ENCODE measurements around the gene C19orf73.
"Not testable (repeated sequence)": the region's sequence is repeated elsewhere in the genome, so short reads cannot be mapped to it uniquely, and the experiment has no call there.

Gene C19orf73

GRCh38 chr19:49126575-49126974 lies 7.6 kb upstream of the C19orf73 start:
- no peak for TF ChIP-seq JUND (IDR thresholded peaks at IDR 0.05; ENCODE audit: low read depth)
- no peak for DNase-seq (ENCODE audit: low read depth in 1 of 2, low spot score in 1 of 2)
- in situ Hi-C loops (cut with HindIII; ENCODE audit: low pct_unique_long_range_greater_than_20kb, low sequenced_read_pairs): no loop called here

DNA sequence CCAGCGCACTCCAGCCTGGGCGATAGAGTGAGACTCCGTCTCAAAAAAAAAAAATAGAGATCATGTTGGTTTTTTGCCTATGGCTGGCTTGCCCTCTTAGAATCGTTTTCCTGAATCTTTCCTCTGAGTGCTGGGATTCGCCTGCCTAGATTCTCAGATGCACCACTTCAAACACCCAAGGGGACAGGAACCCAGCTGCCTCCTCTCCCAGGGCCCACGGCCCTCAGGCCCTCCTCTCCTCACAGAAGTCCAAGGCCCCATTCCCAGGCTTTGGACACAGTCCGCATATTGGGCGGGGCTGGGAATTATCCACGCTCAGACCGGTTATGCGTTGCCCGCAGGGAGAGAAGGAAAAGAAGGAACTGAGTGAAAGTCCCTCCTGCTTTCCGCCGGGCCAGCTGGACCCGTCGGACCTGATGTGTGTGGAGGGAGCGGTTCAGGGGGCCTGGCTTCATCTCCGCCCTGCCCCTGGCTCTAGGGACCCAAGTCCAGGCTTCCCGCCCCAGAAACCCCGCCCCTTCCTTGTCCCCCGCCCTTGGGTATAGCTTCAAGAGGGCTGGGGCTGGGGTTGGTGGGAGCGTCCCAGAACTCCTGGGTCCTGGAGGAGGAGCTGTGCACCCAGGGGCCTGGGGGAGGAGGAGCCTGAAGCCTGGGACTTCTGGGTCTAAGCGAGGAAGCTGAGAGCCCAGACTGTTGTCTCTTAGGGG lies 6.2 kb upstream of the C19orf73 start:
- peak; percentile 75 to 97 for DNase-seq (ENCODE audit: low read depth in 1 of 2, low spot score in 1 of 2)
- TF ChIP-seq JUND (IDR thresholded peaks at IDR 0.05; ENCODE audit: low read depth): 0 out of 2 replicates have a peak, but pooled peaks have one; percentile 52
- in situ Hi-C loops (cut with HindIII; ENCODE audit: low pct_unique_long_range_greater_than_20kb, low sequenced_read_pairs): no loop called here

DNA sequence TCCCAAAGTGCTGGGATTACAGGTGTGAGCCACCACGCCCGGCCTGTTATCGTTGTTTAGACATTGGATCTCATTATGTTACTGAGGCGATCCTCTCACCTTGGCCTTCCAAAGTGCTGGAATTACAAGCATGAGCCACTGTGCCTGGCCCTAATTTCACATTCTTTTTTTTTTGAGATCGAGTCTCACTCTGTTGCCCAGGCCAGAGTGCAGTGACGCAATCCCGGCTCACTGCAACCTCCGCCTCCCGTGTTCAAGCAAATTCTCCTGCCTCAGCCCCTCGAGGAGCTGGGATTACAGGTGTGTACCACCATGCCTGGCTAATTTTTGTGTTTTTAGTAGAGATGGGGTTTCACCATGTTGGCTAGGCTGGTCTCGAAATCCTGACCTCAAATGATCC lies 4.3 kb upstream of the C19orf73 start:
- in situ Hi-C loops (cut with HindIII; ENCODE audit: low pct_unique_long_range_greater_than_20kb, low sequenced_read_pairs); DNase-seq (ENCODE audit: low read depth in 1 of 2, low spot score in 1 of 2): not testable (repeated sequence)

DNA sequence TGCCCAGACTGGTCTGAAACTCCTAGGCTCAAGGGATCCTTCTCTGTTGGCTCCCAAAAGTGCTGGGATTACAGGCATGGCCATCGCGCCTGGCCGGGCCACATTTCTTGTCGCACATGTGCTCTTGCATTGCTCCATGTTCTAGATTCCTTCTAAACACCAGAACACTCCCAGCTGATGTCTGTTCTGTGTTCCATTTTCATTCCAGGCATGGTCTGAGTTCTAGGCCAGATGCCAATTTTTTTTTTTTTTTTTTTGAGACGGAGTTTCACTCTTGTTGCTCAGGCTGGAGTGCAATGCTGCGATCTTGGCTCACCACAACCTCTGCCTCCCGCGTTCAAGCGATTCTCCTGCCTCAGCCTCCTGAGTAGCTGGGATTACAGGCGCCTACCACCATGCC lies 2.9 kb upstream of the C19orf73 start:
- in situ Hi-C loops (cut with HindIII; ENCODE audit: low pct_unique_long_range_greater_than_20kb, low sequenced_read_pairs); DNase-seq (ENCODE audit: low read depth in 1 of 2, low spot score in 1 of 2): not testable (repeated sequence)

DNA sequence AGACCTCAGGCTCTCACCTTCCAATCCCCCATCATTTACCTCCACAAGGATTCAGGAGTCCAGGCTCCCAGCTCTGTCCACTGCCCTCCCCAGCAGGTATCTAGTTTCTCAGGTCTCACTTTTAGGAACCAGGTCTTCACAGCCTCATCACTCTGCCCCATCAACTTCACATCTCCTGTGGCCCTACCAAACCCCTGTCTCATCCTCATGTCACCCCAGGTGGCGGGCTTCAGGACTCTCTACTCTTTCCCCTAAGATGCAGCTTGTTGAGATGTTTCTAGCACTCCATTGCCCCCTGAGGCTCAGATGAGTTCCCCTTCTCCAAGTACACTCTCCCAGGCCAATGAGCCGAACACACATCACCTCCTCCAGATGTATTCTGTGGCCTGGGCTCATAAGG lies 1.9 kb upstream of the C19orf73 start:
- no peak for TF ChIP-seq JUND (IDR thresholded peaks at IDR 0.05; ENCODE audit: low read depth)
- DNase-seq (ENCODE audit: low read depth in 1 of 2, low spot score in 1 of 2): no peak
- in situ Hi-C loops (cut with HindIII; ENCODE audit: low pct_unique_long_range_greater_than_20kb, low sequenced_read_pairs): no loop called here

GRCh38 chr19:49120325-49120683 lies 1.4 kb upstream of the C19orf73 start:
- in situ Hi-C loops (cut with HindIII; ENCODE audit: low pct_unique_long_range_greater_than_20kb, low sequenced_read_pairs): no loop called here
- DNase-seq (ENCODE audit: low read depth in 1 of 2, low spot score in 1 of 2): no peak
- TF ChIP-seq JUND (IDR thresholded peaks at IDR 0.05; ENCODE audit: low read depth): no peak

GRCh38 chr19:49119411-49120324 lies 725 bp upstream of the C19orf73 start, which contains the start of gene PPFIA3:
TSS of gene PPFIA3 (plus strand) at chr19:49119544. CDS start at chr19:49127874, 8,330 bp downstream.
- peak in 1 of 2 experiments; percentile 74 for DNase-seq (ENCODE audit: low read depth in 1 of 2, low spot score in 1 of 2)
- TF ChIP-seq JUND (IDR thresholded peaks at IDR 0.05; ENCODE audit: low read depth): no peak
- in situ Hi-C loops (cut with HindIII; ENCODE audit: low pct_unique_long_range_greater_than_20kb, low sequenced_read_pairs): no loop called here

- no peak for DNase-seq (ENCODE audit: low read depth in 1 of 2, low spot score in 1 of 2)
- in situ Hi-C loops (cut with HindIII; ENCODE audit: low pct_unique_long_range_greater_than_20kb, low sequenced_read_pairs): no loop called here
- TF ChIP-seq JUND (IDR thresholded peaks at IDR 0.05; ENCODE audit: low read depth): no peak
Measured at GRCh38 chr19:49117677-49118564, 1.0 kb downstream of the C19orf73 start.

DNA sequence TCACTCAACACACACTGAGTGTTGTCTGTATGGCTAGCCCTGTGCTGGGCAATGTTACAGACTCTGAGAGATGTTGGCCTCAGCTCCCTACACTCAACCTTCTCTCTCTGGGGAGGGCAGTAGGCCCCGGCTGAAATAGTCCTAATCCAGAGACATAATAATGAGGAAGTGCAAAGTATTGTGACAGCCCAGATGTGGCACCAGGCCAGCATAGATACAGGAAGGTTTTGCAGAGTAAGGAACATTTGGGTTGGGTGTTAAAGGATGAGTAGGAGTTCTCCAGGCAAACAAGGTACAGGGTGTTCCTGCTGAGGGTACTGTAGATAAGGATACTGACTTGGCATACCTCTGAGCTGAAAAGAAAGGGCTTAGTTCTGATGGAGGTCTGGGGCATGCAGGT lies 2.4 kb downstream of the C19orf73 start:
- no peak for TF ChIP-seq JUND (IDR thresholded peaks at IDR 0.05; ENCODE audit: low read depth)
- in situ Hi-C loops (cut with HindIII; ENCODE audit: low pct_unique_long_range_greater_than_20kb, low sequenced_read_pairs): no loop called here
- DNase-seq (ENCODE audit: low read depth in 1 of 2, low spot score in 1 of 2): no peak

DNA sequence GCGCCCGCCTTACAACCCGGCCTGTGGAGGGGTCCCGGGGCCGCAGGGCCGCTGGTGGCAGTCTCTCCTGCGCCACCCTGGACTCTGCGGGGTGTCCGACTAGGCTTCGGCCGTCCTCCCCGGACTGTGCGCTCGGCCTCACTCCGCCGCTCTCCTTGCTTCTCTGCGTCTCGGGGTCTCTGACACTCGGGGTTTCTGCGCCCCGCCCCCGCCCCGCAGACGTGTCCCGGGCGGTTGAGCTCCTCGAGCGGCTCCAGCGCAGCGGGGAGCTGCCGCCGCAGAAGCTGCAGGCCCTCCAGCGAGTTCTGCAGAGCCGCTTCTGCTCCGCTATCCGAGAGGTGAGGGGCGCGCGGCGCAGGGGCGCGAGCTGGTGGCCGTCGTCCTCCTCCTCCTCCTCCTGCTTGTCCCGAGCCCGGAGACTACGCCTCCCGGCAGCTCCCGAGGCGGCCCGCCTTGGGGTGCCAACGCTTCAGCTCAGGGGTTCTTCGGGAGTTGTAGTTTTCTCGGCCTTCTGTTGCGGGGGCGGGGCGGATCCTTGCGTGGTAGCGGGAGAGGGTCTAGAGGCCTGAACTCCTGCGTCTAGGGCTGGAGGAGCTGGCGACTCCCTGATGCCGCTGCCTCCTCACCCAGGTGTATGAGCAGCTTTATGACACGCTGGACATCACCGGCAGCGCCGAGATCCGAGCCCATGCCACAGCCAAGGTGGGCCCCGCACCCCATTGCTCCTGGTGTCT lies 4.1 kb downstream of the C19orf73 start:
- no peak for TF ChIP-seq JUND (IDR thresholded peaks at IDR 0.05; ENCODE audit: low read depth)
- peak in 1 of 2 experiments; percentile 52 for DNase-seq (ENCODE audit: low read depth in 1 of 2, low spot score in 1 of 2)
- in situ Hi-C loops (cut with HindIII; ENCODE audit: low pct_unique_long_range_greater_than_20kb, low sequenced_read_pairs): no loop called here

GRCh38 chr19:49113762-49114629 lies 4.9 kb downstream of the C19orf73 start, which contains the start of gene LIN7B:
TSS of gene LIN7B (plus strand) at chr19:49114370. CDS start at chr19:49114405, 35 bp downstream.
- in situ Hi-C loops (cut with HindIII; ENCODE audit: low pct_unique_long_range_greater_than_20kb, low sequenced_read_pairs): no loop called here
- peak; percentile 63 to 75 for DNase-seq (ENCODE audit: low read depth in 1 of 2, low spot score in 1 of 2)
- TF ChIP-seq JUND (IDR thresholded peaks at IDR 0.05; ENCODE audit: low read depth): no peak

All from T47D (cell line).